HEK293 (cell line): ENCODE measurements around the gene MYZAP.

Experiments
- EGR2 ChIP-seq: fragments of 450-650 bp; formaldehyde crosslinking; IDR thresholded peaks from 2 replicates; pipeline ENCODE4 v1.5.1; 2016; ENCODE audit warnings: low read depth, missing biosample characterization, missing genetic modification characterization
- TCF7L2 ChIP-seq: IDR thresholded peaks from 2 replicates; pipeline ENCODE4 v1.6.1; 2011; ENCODE audit warnings: low read depth, mild to moderate bottlenecking, inconsistent platforms, low read length, moderate library complexity, borderline replicate concordance
- ZNF23 ChIP-seq: fragments of 450-650 bp; formaldehyde crosslinking; IDR thresholded peaks from 2 replicates; pipeline ENCODE4 v1.5.1; 2016; ENCODE audit warnings: missing biosample characterization, missing genetic modification characterization, borderline replicate concordance
- ZNF544 ChIP-seq: fragments of 450-650 bp; formaldehyde crosslinking; IDR thresholded peaks from 2 replicates; pipeline ENCODE4 v1.5.0; 2017; ENCODE audit warnings: missing biosample characterization, missing genetic modification characterization
- ZNF558 ChIP-seq: fragments of 450-650 bp; formaldehyde crosslinking; IDR thresholded peaks from 2 replicates; pipeline ENCODE4 v1.5.1; 2016; ENCODE audit warnings: missing biosample characterization, missing genetic modification characterization
- ZNF768 ChIP-seq: fragments of 450-650 bp; formaldehyde crosslinking; IDR thresholded peaks from 2 replicates; pipeline ENCODE4 v1.5.1; 2018; ENCODE audit warnings: missing biosample characterization, mild to moderate bottlenecking, missing genetic modification characterization
- ZNF843 ChIP-seq: fragments of 450-650 bp; formaldehyde crosslinking; IDR thresholded peaks from 2 replicates; pipeline ENCODE4 v1.5.1; 2016; ENCODE audit warnings: missing biosample characterization, missing genetic modification characterization
- TF ChIP-seq, protein P1 (sequence below): fragments of 450-650 bp; formaldehyde crosslinking; IDR thresholded peaks from 2 replicates; pipeline ENCODE4 v1.5.1; 2016; ENCODE audit warnings: missing biosample characterization, missing genetic modification characterization
- TF ChIP-seq, protein P2 (sequence below): fragments of 450-650 bp; formaldehyde crosslinking; IDR thresholded peaks from 2 replicates; pipeline ENCODE4 v1.5.1; 2016; ENCODE audit warnings: missing biosample characterization, missing genetic modification characterization
- TF ChIP-seq, protein P3 (sequence below): fragments of 450-650 bp; IDR thresholded peaks from 2 replicates; pipeline ENCODE4 v1.5.1; 2018; ENCODE audit warnings: missing biosample characterization, mild to moderate bottlenecking, missing genetic modification characterization

DNA sequence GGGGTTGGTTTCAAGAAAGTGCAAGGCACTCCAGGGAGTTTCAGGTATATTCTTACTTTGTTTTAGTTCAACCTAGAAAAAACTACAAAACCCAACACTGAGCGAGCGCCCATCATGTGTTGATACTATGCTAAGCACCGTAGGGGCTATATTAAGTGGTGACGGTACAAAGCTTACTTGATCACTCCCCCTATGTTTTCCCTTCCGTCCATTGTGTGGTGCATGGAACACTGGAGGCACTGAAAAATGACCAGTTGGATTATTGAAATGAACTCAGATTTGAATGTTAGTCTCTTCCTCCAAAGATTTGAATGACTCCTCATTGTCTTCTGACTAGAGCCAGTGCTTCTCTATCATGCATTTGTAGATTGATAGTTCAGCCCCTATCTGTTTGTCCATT is 6.6 kb downstream of the MYZAP start:
- TF ChIP-seq, protein P1, sequence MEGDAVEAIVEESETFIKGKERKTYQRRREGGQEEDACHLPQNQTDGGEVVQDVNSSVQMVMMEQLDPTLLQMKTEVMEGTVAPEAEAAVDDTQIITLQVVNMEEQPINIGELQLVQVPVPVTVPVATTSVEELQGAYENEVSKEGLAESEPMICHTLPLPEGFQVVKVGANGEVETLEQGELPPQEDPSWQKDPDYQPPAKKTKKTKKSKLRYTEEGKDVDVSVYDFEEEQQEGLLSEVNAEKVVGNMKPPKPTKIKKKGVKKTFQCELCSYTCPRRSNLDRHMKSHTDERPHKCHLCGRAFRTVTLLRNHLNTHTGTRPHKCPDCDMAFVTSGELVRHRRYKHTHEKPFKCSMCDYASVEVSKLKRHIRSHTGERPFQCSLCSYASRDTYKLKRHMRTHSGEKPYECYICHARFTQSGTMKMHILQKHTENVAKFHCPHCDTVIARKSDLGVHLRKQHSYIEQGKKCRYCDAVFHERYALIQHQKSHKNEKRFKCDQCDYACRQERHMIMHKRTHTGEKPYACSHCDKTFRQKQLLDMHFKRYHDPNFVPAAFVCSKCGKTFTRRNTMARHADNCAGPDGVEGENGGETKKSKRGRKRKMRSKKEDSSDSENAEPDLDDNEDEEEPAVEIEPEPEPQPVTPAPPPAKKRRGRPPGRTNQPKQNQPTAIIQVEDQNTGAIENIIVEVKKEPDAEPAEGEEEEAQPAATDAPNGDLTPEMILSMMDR = no peak
- TF ChIP-seq ZNF768 (tag by site-specific recombination) (no peak), TCF7L2 (no peak), ZNF544 (no peak), ZNF558 (no peak), EGR2 (tag by site-specific recombination) (no peak), ZNF23 (tag by site-specific recombination) (no peak), ZNF843 (no peak)
- TF ChIP-seq, protein P2, sequence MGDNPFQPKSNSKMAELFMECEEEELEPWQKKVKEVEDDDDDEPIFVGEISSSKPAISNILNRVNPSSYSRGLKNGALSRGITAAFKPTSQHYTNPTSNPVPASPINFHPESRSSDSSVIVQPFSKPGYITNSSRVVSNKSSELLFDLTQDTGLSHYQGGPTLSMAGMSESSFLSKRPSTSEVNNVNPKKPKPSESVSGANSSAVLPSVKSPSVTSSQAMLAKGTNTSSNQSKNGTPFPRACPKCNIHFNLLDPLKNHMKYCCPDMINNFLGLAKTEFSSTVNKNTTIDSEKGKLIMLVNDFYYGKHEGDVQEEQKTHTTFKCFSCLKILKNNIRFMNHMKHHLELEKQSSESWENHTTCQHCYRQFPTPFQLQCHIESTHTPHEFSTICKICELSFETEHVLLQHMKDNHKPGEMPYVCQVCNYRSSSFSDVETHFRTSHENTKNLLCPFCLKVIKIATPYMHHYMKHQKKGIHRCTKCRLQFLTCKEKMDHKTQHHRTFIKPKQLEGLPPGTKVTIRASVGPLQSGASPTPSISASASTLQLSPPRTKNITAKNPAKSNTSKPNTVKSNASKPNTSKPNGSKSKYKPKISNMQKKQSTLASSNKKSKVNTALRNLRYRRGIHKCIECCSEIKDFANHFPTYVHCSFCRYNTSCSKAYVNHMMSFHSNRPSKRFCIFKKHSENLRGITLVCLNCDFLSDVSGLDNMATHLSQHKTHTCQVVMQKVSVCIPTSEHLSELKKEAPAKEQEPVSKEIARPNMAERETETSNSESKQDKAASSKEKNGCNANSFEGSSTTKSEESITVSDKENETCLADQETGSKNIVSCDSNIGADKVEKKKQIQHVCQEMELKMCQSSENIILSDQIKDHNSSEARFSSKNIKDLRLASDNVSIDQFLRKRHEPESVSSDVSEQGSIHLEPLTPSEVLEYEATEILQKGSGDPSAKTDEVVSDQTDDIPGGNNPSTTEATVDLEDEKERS (tag by site-specific recombination) = no peak
- TF ChIP-seq, protein P3, sequence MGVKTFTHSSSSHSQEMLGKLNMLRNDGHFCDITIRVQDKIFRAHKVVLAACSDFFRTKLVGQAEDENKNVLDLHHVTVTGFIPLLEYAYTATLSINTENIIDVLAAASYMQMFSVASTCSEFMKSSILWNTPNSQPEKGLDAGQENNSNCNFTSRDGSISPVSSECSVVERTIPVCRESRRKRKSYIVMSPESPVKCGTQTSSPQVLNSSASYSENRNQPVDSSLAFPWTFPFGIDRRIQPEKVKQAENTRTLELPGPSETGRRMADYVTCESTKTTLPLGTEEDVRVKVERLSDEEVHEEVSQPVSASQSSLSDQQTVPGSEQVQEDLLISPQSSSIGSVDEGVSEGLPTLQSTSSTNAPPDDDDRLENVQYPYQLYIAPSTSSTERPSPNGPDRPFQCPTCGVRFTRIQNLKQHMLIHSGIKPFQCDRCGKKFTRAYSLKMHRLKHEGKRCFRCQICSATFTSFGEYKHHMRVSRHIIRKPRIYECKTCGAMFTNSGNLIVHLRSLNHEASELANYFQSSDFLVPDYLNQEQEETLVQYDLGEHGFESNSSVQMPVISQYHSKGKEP = no peak
